NCI-H446 treated with DMSO at 0.1 percent for 48 hours (cell line): Measurements from ENCODE around the gene DYRK4.
A peak's percentile ranks its signal among the peaks of the same experiment; 100 is the strongest.

Experiments used
- DNase-seq: peaks from one replicate; lab custom pipeline; 2025; lab: John Stamatoyannopoulos, UW

Gene DYRK4

GRCh38 chr12:4621511-4621910, 59.5 kb downstream of the DYRK4 start:
- DNase-seq, result no peak

GRCh38 chr12:4626543-4626942, 64.5 kb downstream of the DYRK4 start:
- no peak for DNase-seq

- no peak for DNase-seq
Measured at GRCh38 chr12:4628406-4628805, 66.4 kb downstream of the DYRK4 start.

GRCh38 chr12:4630262-4630661, 68.3 kb downstream of the DYRK4 start:
- no peak for DNase-seq

- DNase-seq, result no peak
Measured at GRCh38 chr12:4643747-4644146, 81.7 kb downstream of the DYRK4 start.

- no peak for DNase-seq
Measured at GRCh38 chr12:4645023-4645422, 83.0 kb downstream of the DYRK4 start.

- DNase-seq, result no peak
Measured at GRCh38 chr12:4648104-4648500, 86.1 kb downstream of the DYRK4 start.

- peak; percentile 70 for DNase-seq
Measured at GRCh38 chr12:4648501-4649357, 86.7 kb downstream of the DYRK4 start, which contains the start of the genes AKAP3 and NDUFA9. Gene AKAP3 (minus strand): TSS chr12:4649051. CDS start chr12:4638196, 10,855 bp downstream. Gene NDUFA9 (plus strand): TSS chr12:4649114. CDS start chr12:4649127, 13 bp downstream.

- DNase-seq, result no peak
Measured at GRCh38 chr12:4649358-4649661, 87.3 kb downstream of the DYRK4 start.

- DNase-seq, result no peak
Measured at GRCh38 chr12:4653257-4653656, 91.2 kb downstream of the DYRK4 start.

GRCh38 chr12:4653691-4654090, 91.7 kb downstream of the DYRK4 start:
- no peak for DNase-seq
